Measurements from ENCODE around the gene ANO4.

DNA sequence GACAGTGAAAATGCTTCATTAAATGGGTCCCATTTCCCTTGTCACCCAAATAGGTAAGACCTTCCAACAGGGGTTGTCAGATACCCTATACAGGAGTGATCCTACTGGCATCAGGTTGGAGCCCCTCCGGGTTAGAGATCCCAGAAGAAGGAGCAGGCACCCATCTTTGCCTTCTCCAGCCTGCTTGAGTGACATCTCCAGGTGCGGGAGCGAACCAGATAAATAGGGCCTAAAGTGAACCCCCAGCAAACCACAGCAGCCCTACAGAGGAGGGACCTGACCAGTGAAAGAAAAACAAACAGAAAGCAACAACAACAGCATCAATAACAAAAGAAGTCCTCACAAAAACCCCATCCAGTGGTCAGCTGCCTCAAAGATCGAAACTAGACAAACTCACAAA is 233.2 kb downstream of the ANO4 start:
- TF ChIP-seq, protein P1, sequence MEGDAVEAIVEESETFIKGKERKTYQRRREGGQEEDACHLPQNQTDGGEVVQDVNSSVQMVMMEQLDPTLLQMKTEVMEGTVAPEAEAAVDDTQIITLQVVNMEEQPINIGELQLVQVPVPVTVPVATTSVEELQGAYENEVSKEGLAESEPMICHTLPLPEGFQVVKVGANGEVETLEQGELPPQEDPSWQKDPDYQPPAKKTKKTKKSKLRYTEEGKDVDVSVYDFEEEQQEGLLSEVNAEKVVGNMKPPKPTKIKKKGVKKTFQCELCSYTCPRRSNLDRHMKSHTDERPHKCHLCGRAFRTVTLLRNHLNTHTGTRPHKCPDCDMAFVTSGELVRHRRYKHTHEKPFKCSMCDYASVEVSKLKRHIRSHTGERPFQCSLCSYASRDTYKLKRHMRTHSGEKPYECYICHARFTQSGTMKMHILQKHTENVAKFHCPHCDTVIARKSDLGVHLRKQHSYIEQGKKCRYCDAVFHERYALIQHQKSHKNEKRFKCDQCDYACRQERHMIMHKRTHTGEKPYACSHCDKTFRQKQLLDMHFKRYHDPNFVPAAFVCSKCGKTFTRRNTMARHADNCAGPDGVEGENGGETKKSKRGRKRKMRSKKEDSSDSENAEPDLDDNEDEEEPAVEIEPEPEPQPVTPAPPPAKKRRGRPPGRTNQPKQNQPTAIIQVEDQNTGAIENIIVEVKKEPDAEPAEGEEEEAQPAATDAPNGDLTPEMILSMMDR (IDR thresholded peaks at IDR 0.05): no peak
- no peak for TF ChIP-seq POLR2A (IDR thresholded peaks at IDR 0.05)
